ENCODE results near the gene PHKA2. TPM values are rescaled to one million over a fixed set of nuclear protein-coding genes. Genes with fewer than 3 reads are reported as not detected.

PHKA2 gene
- total and polyA plus RNA-seq, 2 donors, result 13.0 to 35.0 TPM

DNA sequence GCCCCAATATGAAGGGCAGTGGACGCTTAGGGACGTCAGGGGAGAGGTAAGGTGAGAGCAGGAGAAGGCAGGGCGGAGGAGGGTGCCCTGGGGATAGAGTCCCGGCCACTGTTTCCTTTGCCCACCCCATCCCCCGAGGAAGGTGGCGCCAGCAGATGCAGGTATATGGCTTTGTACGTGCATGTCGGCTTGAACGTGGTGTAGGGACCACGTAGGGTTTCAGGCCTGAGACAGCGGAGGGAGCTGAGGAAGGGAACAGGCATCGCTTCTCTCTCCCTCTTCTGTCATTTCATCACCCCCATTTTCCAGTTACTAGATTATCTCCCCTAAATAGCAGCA, 97.9 kb downstream of the PHKA2 start:
- peaks cover 27 to 65% of the 10 kb centered on the region in 2 donors for H3K4me1 ChIP-seq (ENCODE audit: control insufficient read depth in 2 of 2, insufficient read depth in 2 of 2, low read length in 2 of 2)
- no peaks in the 10 kb centered on the region for H3K36me3 ChIP-seq (ENCODE audit: control insufficient read depth in 2 of 2, insufficient read depth in 2 of 2, low read length in 1 of 2)
- peak overlapping the region; percentile 32 to 46 for H3K4me3 ChIP-seq (ENCODE audit: low read length in 2 of 2)
- no peaks in the 10 kb centered on the region for H3K9me3 ChIP-seq (ENCODE audit: control insufficient read depth in 2 of 2, insufficient read depth in 1 of 2, low read length in 1 of 2)
- DNase-seq (ENCODE audit: low read depth in 6 of 9, low spot score in 9 of 9), result peak in 1 of 9 donors; percentile 27
- WGBS, result 2% methylated on average over 12 of the region's 12 CpGs
- H3K27ac ChIP-seq (ENCODE audit: low read depth in 1 of 2, low read length in 1 of 2), result peak overlapping the region; percentile 77 to 81
- H3K27me3 ChIP-seq (ENCODE audit: control insufficient read depth in 2 of 2, insufficient read depth in 1 of 2, low read length in 1 of 2), result no peaks in the 10 kb centered on the region

- 29% methylated on average over 8 of the region's 8 CpGs for WGBS
- H3K27me3 ChIP-seq (ENCODE audit: control insufficient read depth in 2 of 2, insufficient read depth in 1 of 2, low read length in 1 of 2), result no peaks in the 10 kb centered on the region
- H3K36me3 ChIP-seq (ENCODE audit: control insufficient read depth in 2 of 2, insufficient read depth in 2 of 2, low read length in 1 of 2), result no peaks in the 10 kb centered on the region
- H3K4me3 ChIP-seq (ENCODE audit: low read length in 2 of 2), result peak overlapping the region; percentile 32 to 46
- DNase-seq (ENCODE audit: low read depth in 6 of 9, low spot score in 9 of 9), result peak in 2 of 9 donors; percentile 31 to 70
- no peaks in the 10 kb centered on the region for H3K9me3 ChIP-seq (ENCODE audit: control insufficient read depth in 2 of 2, insufficient read depth in 1 of 2, low read length in 1 of 2)
- peak overlapping the region; percentile 77 to 81 for H3K27ac ChIP-seq (ENCODE audit: low read depth in 1 of 2, low read length in 1 of 2)
- peaks cover 27 to 60% of the 10 kb centered on the region in 2 donors for H3K4me1 ChIP-seq (ENCODE audit: control insufficient read depth in 2 of 2, insufficient read depth in 2 of 2, low read length in 2 of 2)
Measured at GRCh38 chrX:18885328-18886004, 98.4 kb downstream of the PHKA2 start.

DNA sequence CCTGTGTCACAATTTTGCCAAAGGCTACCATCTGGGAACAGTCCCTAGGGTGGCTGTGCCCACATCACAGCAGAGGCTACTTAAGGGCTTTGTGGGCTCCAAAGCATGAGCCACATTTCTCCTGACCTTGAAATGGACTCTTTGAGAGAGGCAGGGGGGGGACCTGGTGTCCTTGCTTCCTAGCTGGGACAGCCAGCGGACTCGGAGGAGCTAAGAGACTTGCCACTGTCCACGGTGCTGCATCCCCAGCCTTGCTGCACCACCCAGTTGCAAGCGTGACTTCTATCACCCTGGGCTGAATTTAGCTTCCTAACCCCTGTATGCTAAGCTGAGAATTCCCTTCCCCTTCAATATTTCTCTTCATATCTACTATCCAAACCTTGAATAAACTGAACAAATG, 99.0 kb downstream of the PHKA2 start:
- no peaks in the 10 kb centered on the region for H3K9me3 ChIP-seq (ENCODE audit: control insufficient read depth in 2 of 2, insufficient read depth in 1 of 2, low read length in 1 of 2)
- peaks cover 27 to 55% of the 10 kb centered on the region in 2 donors for H3K4me1 ChIP-seq (ENCODE audit: control insufficient read depth in 2 of 2, insufficient read depth in 2 of 2, low read length in 2 of 2)
- peak overlapping the region in 1 of 2 donors; percentile 81 for H3K27ac ChIP-seq (ENCODE audit: low read depth in 1 of 2, low read length in 1 of 2)
- H3K27me3 ChIP-seq (ENCODE audit: control insufficient read depth in 2 of 2, insufficient read depth in 1 of 2, low read length in 1 of 2), result no peaks in the 10 kb centered on the region
- DNase-seq (ENCODE audit: low read depth in 6 of 9, low spot score in 9 of 9), result no peak
- 96% methylated on average over 4 of the region's 4 CpGs for WGBS
- H3K36me3 ChIP-seq (ENCODE audit: control insufficient read depth in 2 of 2, insufficient read depth in 2 of 2, low read length in 1 of 2), result no peaks in the 10 kb centered on the region
- no peak overlapping the region for H3K4me3 ChIP-seq (ENCODE audit: low read length in 2 of 2)

GRCh38 chrX:18883961-18884765, 99.8 kb downstream of the PHKA2 start:
- H3K27ac ChIP-seq (ENCODE audit: low read depth in 1 of 2, low read length in 1 of 2), result no peak overlapping the region
- no peaks in the 10 kb centered on the region for H3K36me3 ChIP-seq (ENCODE audit: control insufficient read depth in 2 of 2, insufficient read depth in 2 of 2, low read length in 1 of 2)
- H3K4me1 ChIP-seq (ENCODE audit: control insufficient read depth in 2 of 2, insufficient read depth in 2 of 2, low read length in 2 of 2), result peaks cover 22 to 47% of the 10 kb centered on the region in 2 donors
- H3K9me3 ChIP-seq (ENCODE audit: control insufficient read depth in 2 of 2, insufficient read depth in 1 of 2, low read length in 1 of 2), result no peaks in the 10 kb centered on the region
- H3K27me3 ChIP-seq (ENCODE audit: control insufficient read depth in 2 of 2, insufficient read depth in 1 of 2, low read length in 1 of 2), result no peaks in the 10 kb centered on the region
- 97% methylated on average over 16 of the region's 16 CpGs for WGBS
- H3K4me3 ChIP-seq (ENCODE audit: low read length in 2 of 2), result no peak overlapping the region
- no peak for DNase-seq (ENCODE audit: low read depth in 6 of 9, low spot score in 9 of 9)

DNA sequence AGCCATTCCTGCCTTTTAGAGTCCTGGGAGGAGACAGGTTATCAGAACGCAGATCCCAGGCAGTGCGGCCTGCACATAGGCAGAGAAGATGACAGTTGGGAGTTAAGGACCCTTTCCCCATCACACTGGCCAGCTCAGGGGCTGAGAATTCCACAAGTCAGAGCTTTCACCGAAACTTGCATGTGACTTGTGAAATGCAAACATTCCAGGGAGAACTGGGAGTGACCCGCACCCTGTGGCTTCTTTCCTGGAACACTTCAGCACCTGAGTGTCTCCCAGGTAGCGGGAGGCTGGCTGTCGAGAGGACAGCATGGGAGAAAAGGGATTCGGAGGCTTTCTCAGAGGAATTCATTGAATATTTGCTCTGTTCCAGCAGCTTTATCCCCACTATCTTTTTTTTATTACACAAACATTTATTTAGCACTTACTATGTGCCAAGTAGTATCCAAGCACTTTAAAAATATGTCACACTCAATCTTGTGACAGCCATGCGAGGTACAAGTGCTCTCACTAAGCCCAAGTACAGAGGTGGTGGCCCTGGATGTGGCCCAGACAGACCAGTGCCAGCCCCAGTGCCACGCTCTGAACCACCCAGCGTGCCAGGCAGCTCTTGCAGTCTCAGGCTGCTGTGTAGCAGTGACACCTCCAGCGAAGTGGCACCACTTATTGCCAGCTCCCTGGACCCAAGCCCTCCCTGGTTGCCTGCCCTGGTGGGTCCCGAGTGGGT, 100.5 kb downstream of the PHKA2 start:
- peaks cover 22 to 41% of the 10 kb centered on the region in 2 donors for H3K4me1 ChIP-seq (ENCODE audit: control insufficient read depth in 2 of 2, insufficient read depth in 2 of 2, low read length in 2 of 2)
- no peaks in the 10 kb centered on the region for H3K36me3 ChIP-seq (ENCODE audit: control insufficient read depth in 2 of 2, insufficient read depth in 2 of 2, low read length in 1 of 2)
- WGBS, result 99% methylated on average over 12 of the region's 12 CpGs
- H3K27me3 ChIP-seq (ENCODE audit: control insufficient read depth in 2 of 2, insufficient read depth in 1 of 2, low read length in 1 of 2), result no peaks in the 10 kb centered on the region
- no peak for DNase-seq (ENCODE audit: low read depth in 6 of 9, low spot score in 9 of 9)
- H3K9me3 ChIP-seq (ENCODE audit: control insufficient read depth in 2 of 2, insufficient read depth in 1 of 2, low read length in 1 of 2), result no peaks in the 10 kb centered on the region
- H3K4me3 ChIP-seq (ENCODE audit: low read length in 2 of 2), result no peak overlapping the region
- no peak overlapping the region for H3K27ac ChIP-seq (ENCODE audit: low read depth in 1 of 2, low read length in 1 of 2)

DNA sequence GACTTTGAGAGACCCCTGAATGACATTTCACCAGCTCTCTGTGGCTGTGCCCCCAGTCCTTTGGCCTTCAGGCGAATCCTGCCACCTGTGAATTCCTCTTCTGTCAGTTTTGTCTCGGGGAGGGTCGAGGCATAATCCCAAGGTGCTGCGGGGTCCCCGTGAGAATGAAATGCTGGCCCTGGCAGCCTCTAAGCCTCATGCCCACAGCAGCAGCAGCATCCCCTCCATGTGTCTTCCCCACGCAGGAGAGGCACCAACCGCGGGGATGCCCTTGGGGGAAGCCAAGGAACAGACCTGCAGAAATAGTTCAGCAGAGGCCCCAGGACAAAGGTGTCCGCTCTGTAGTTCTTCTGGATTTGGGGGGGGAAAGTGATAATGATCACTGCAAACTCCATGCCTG, 104.8 kb downstream of the PHKA2 start:
- no peak overlapping the region for H3K4me3 ChIP-seq (ENCODE audit: low read length in 2 of 2)
- H3K9me3 ChIP-seq (ENCODE audit: control insufficient read depth in 2 of 2, insufficient read depth in 1 of 2, low read length in 1 of 2), result no peaks in the 10 kb centered on the region
- no peaks in the 10 kb centered on the region for H3K27me3 ChIP-seq (ENCODE audit: control insufficient read depth in 2 of 2, insufficient read depth in 1 of 2, low read length in 1 of 2)
- DNase-seq (ENCODE audit: low read depth in 6 of 9, low spot score in 9 of 9), result no peak
- H3K36me3 ChIP-seq (ENCODE audit: control insufficient read depth in 2 of 2, insufficient read depth in 2 of 2, low read length in 1 of 2), result no peaks in the 10 kb centered on the region
- H3K4me1 ChIP-seq (ENCODE audit: control insufficient read depth in 2 of 2, insufficient read depth in 2 of 2, low read length in 2 of 2), result no peaks in the 10 kb centered on the region
- H3K27ac ChIP-seq (ENCODE audit: low read depth in 1 of 2, low read length in 1 of 2), result no peak overlapping the region
- 97% methylated on average over 9 of the region's 9 CpGs for WGBS

DNA sequence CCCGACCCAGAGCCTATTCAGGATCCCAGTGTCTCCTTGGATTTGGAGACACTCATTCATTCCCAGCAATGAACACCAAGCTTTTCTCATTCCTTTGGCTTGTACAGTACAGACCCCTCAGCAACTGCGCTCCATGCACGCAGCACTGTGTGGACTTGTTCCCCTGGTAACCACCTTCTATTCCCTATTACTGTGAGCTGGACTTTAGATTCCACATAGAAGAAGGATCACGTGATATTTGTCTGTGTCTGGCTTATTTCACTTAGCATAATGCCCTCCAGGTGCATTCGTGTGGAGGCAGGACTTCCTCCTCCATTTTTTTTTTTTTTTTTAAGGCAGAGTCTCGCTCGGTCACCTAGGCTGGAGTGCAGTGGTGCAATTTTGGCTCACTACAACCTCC, 106.4 kb downstream of the PHKA2 start:
- no peak for DNase-seq (ENCODE audit: low read depth in 6 of 9, low spot score in 9 of 9)
- H3K27me3 ChIP-seq (ENCODE audit: control insufficient read depth in 2 of 2, insufficient read depth in 1 of 2, low read length in 1 of 2), result no peaks in the 10 kb centered on the region
- no peaks in the 10 kb centered on the region for H3K9me3 ChIP-seq (ENCODE audit: control insufficient read depth in 2 of 2, insufficient read depth in 1 of 2, low read length in 1 of 2)
- H3K36me3 ChIP-seq (ENCODE audit: control insufficient read depth in 2 of 2, insufficient read depth in 2 of 2, low read length in 1 of 2), result no peaks in the 10 kb centered on the region
- no peak overlapping the region for H3K4me3 ChIP-seq (ENCODE audit: low read length in 2 of 2)
- 89% methylated on average over 7 of the region's 7 CpGs for WGBS
- H3K4me1 ChIP-seq (ENCODE audit: control insufficient read depth in 2 of 2, insufficient read depth in 2 of 2, low read length in 2 of 2), result no peaks in the 10 kb centered on the region
- no peak overlapping the region for H3K27ac ChIP-seq (ENCODE audit: low read depth in 1 of 2, low read length in 1 of 2)

GRCh38 chrX:18875256-18875878, 108.5 kb downstream of the PHKA2 start:
- H3K9me3 ChIP-seq (ENCODE audit: control insufficient read depth in 2 of 2, insufficient read depth in 1 of 2, low read length in 1 of 2), result no peaks in the 10 kb centered on the region
- H3K27me3 ChIP-seq (ENCODE audit: control insufficient read depth in 2 of 2, insufficient read depth in 1 of 2, low read length in 1 of 2), result no peaks in the 10 kb centered on the region
- WGBS, result 88% methylated on average over 15 of the region's 15 CpGs
- DNase-seq (ENCODE audit: low read depth in 6 of 9, low spot score in 9 of 9), result no peak
- H3K4me1 ChIP-seq (ENCODE audit: control insufficient read depth in 2 of 2, insufficient read depth in 2 of 2, low read length in 2 of 2), result no peaks in the 10 kb centered on the region
- no peaks in the 10 kb centered on the region for H3K36me3 ChIP-seq (ENCODE audit: control insufficient read depth in 2 of 2, insufficient read depth in 2 of 2, low read length in 1 of 2)
- H3K27ac ChIP-seq (ENCODE audit: low read depth in 1 of 2, low read length in 1 of 2), result no peak overlapping the region
- no peak overlapping the region for H3K4me3 ChIP-seq (ENCODE audit: low read length in 2 of 2)
